Fibroblast of peridontal ligament (primary cell): ENCODE measurements around the gene UBTF.

Experiments
- DNase-seq: peaks from one replicate; pipeline ENCODE4 v3.0.0-alpha.2; 2010; ENCODE audit errors: extremely low read depth

Gene UBTF

GRCh38 chr17:44219616-44220212 is at the start of gene UBTF:
TSS of gene UBTF (minus strand) at chr17:44219675. CDS start at chr17:44218229, 1,446 bp downstream.
- DNase-seq = peak; percentile 35

GRCh38 chr17:44268709-44269534 is 49.4 kb upstream of the UBTF start:
- no peak for DNase-seq

- DNase-seq = no peak
Observed at GRCh38 chr17:44267818-44268490, 48.5 kb upstream of the UBTF start, which contains the start of gene SLC4A1. TSS of gene SLC4A1 (minus strand) at chr17:44268135. CDS start at chr17:44262866, 5,269 bp downstream.

GRCh38 chr17:44267165-44267455 is 47.6 kb upstream of the UBTF start:
- DNase-seq = no peak

GRCh38 chr17:44266402-44267164 is 47.1 kb upstream of the UBTF start:
- DNase-seq = peak; percentile 4

- no peak for DNase-seq
Observed at GRCh38 chr17:44263345-44263902, 43.9 kb upstream of the UBTF start.

- DNase-seq = no peak
Observed at GRCh38 chr17:44262654-44263225, 43.3 kb upstream of the UBTF start.

GRCh38 chr17:44260296-44260695 is 40.8 kb upstream of the UBTF start:
- DNase-seq = no peak

- no peak for DNase-seq
Observed at GRCh38 chr17:44258811-44259351, 39.4 kb upstream of the UBTF start.

- no peak for DNase-seq
Observed at GRCh38 chr17:44257815-44258760, 38.6 kb upstream of the UBTF start.

- no peak for DNase-seq
Observed at GRCh38 chr17:44256671-44257070, 37.2 kb upstream of the UBTF start.

- DNase-seq = no peak
Observed at GRCh38 chr17:44255915-44256314, 36.4 kb upstream of the UBTF start.

- DNase-seq = no peak
Observed at GRCh38 chr17:44254361-44255095, 35.1 kb upstream of the UBTF start.

GRCh38 chr17:44253006-44253405 is 33.5 kb upstream of the UBTF start:
- DNase-seq = no peak

- DNase-seq = no peak
Observed at GRCh38 chr17:44251062-44251461, 31.6 kb upstream of the UBTF start.

GRCh38 chr17:44249501-44250246 is 30.2 kb upstream of the UBTF start:
- no peak for DNase-seq

- no peak for DNase-seq
Observed at GRCh38 chr17:44247876-44248736, 28.6 kb upstream of the UBTF start.

GRCh38 chr17:44247440-44247841 is 28.0 kb upstream of the UBTF start:
- DNase-seq = no peak
